HG03575 (cell line): ENCODE results near the gene RGL1.
"Not testable (repeated sequence)": the region's sequence is repeated elsewhere in the genome, so short reads cannot be mapped to it uniquely, and the experiment has no call there.

Source experiments
- ATAC-seq: cut with Tn5 transposase; IDR thresholded peaks from one replicate; pipeline ENCODE4 v1.9.1; 2021; ENCODE audit not compliant: unreplicated experiment, insufficient number of reproducible peaks, low FRiP score; ENCODE audit errors: extremely low read depth

RGL1 gene

DNA sequence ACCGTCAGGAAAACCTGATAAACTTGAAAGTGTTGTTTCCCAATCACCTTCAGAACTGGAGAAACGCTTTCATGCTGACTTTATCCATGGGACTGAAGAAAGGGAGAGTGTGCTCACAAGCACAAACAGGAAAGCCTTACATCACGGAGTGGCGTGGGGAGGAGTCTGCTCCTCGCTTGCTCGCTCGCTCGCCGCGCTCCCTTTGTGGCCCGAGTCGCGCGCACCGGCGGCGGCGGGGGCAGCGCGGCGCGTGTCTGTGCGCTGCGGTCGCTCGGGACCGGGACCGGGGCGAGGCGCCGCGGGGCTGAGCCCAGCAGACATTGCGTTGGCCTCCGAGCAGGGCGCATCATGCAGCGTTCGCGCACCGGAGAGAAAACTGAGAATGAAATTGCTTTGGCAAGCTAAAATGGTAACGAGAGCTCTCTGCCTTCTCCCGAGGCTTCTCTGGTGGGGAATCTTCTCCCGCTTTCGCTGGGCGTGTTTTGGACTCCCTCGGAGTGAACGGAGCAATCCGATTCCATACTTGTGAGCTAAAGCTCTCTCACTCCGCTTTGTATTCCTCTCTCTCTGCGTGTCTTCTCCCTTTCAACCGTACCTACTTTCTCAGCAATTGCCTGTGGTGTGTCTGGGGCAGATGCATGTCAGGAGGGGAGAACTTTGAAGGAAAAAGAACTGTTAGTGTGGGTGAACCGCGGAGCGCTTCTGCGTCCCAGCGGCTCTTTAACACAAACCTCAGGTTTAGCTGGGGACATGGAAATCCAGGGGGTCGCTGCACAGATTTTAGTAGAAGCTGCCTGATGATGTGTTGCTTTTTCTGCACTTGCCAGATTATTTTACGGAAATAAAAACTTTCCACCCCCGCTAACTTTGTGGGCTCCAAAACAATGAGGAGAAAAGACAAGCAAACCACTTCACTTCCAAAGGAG is at the start of gene RGL1:
Gene RGL1 (plus strand): TSS at position 205 of the 926 bp plus-strand sequence. CDS start 178 bp downstream, at position 383.
- ATAC-seq = no peak

DNA sequence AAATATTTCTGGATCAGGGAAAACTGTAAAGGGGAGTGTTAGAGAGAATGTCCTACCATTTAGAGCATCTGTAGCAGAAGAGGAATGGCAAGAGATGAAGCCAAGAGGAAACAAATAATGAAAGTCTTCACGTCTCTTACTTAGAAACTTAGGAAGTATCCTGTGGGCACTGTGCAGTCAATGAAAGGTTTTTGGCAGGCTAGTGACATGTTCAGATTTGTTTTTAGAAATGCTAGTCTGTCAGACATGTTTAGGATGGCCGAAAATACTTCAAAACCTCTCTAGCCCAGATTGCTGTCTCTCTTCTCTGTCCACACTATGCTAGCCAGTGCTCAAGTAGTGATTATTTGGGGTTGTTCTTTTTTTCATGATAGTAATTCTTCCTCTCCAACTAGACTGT is 48.6 kb upstream of the RGL1 start:
- no peak for ATAC-seq

DNA sequence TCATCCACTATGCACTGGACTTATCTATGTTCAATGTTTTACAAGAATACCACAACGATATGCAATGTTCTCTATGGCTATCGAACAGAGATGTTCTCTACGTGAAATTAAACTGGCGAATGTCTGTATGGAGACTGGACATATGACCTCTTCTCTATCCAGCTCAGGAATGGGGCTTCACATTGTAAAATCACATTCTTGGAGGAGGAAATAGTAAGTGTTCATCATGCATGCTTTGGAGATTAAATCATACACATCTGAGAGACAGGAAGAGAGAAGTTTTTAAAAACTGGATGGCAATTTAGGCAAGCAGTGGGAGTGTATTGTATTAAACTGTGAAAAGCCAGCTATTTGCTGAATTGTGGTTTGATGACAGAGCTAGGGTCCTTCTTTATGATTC is 47.9 kb upstream of the RGL1 start:
- ATAC-seq = no peak

DNA sequence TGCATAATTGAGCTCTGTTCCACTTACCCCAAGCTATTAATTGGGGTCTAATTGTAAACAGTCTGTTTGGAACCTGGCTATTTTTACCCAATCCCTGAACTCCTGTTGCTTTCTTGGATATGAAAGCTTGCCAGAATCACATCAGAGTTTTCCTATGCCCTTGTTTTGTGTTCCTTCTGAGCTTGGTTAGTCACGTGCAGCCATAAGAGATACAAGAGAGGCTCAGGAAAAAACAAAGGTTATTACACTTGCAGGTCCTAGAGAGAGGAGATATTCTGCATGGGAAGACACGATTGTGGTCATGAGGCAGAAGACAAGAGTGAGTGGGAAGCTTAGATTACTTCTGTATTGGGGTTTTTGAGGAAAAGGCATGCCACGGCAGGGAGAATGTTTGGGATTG is 46.0 kb upstream of the RGL1 start:
- no peak for ATAC-seq

DNA sequence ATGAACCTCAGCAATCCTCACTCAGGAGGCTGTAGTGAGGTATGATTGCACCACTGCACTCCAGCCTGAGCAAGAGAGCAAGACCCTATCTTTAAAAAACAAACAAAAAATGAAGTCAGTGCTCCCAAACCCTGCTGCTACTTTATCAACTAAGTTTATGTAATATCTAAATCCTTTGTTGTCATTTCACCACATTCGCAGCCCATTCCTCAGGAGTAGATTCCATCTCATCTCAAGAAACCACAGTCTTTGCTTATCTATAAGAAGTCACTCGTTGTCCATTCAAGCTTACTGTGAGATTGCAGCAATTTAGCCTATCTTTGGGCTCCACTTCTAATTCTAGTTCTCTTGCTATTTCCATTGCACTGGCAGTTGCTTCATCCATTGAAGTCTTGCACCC is 44.3 kb upstream of the RGL1 start:
- no peak for ATAC-seq

DNA sequence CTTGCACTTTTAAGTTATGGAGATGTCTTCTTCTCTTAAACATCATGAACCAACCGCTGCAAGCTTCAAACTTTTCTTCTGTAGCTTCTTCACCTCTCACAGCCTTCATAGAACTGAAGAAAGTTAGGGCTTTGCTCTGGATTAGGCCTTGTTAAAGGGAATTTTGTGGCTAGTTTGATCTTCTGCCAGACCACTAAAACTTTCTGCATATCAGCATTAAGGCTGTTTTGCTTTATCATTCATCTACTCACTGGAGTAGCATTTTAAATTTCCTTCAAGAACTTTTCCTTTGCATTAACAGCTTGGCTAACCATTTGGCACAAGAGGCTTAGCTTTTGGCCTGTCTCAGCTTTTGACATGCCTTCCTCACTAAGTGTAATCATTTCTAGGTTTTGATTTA is 43.0 kb upstream of the RGL1 start:
- ATAC-seq = no peak

DNA sequence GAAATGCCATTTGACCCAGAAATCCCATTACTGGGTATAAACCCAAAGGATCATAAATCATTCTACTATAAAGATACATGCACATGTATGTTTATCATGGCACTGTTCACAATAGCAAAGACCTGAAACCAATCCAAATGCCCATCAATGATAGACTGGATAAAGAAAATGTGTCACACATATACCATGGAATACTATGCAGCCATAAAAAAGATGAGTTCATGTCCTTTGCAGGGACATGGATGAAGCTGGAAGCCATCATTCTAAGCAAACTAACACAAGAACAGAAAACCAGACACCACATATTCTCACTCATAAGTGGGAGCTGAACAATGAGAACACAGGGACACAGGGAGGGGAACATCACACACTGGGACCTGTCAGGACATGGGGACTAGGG is 42.1 kb upstream of the RGL1 start:
- ATAC-seq = not testable (repeated sequence)

DNA sequence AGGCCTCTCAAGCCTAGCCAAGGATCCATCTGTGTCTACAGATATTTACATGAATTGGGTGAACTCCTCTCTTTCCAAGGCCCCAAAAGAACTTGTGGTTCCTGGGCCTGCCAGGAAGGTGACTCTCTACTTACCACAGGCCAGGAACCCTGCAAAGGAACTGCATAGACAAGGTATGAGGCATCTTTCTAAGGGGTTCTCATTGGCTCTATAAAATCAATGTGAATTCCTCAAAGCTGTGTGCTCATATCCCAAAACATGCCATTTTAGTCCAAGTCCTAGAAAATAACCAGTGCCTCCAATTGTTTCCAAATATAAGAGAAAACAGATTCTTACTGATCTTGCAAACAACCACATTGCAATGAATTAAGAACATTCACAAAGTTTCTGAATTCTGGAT is 39.9 kb upstream of the RGL1 start:
- no peak for ATAC-seq

DNA sequence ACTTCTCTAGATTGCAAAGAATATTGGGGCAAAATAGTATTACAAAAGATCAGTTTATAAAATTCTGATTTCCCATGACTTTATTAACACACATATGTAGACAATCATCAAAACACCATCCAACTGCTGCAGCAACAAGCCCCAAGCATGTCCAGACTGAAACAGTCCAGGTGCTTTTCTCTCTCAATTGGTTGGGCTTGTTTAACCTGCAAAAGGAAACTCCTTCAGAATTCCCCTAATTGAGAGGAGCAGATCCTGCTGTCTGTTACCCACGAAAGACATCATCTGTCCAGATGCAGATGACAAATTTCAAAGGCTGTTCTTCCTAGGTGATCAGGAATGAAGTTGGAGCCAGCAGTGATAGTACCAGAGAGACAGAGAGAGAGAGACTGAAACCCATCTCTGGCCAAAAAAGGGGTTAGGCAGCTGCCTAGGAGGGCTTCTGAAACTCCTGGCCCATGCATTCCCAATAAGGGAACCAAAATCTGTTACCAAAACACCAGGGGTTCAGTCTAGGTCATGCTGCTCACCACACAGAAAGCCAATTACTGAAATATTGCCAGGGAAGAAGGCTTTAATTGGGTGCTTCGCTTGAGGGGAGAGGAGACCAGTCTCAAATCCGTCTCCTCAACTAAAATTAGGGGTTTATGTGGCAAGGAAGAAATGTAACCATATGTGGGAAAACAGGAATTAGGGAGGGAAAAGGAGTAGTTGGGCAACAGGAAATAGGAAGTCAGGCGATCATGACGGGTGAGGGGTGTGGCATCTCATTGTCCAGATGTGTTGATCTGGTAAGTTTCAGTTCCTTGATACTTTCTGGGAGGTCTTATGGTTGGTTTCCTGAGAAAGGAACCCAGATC is 34.7 kb upstream of the RGL1 start:
- no peak for ATAC-seq

DNA sequence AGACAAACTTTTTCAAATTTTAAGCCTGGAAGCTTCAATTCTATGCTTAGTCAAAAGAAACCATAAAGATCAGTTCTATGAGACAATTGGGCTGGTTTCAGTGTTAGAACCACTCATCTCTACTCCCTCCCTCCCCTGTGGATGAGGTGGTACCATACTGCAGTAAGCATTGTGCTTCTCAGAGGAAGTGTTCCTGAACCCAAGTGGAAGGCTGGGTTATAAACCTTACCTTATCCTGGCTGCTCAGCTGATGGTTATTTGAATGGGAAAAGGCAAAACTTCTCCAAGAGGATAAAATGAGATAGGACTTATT is 34.1 kb upstream of the RGL1 start:
- no peak for ATAC-seq

DNA sequence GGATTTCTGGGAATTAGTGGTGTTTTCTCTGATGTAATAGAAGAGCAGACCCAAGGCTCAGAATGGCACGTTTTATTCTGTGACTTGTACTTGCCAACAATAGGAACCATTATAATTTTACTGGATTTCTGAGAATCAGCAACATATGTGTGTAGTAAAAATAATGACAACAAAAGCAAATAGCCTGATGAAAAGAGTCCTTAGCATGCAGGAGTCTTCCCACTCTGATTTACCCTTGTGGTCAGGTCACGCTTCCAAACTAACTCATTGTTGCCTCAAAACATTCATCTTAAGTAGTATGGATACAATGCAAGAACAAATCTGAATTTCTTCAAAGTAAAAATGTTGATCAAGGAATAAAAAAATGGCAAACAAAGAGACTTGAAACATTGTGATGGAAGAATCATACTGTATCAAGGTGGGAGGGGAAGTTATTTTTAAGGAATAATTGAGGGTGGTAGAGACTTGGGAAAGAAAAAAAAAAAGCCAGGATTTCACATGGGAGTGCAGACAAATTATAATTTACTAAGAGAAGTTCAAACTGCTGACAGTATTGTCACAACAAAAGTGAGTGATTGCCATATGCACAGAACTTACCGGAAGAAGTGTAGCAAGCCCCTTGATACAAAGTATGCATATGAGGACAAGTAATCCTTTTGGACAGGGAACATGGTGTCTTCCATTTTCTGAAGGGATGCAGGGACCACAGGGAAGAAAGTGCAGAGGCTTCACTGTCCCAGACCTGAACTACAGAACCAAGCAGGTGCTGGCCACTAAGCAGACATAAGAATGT is 31.2 kb upstream of the RGL1 start:
- ATAC-seq = no peak

DNA sequence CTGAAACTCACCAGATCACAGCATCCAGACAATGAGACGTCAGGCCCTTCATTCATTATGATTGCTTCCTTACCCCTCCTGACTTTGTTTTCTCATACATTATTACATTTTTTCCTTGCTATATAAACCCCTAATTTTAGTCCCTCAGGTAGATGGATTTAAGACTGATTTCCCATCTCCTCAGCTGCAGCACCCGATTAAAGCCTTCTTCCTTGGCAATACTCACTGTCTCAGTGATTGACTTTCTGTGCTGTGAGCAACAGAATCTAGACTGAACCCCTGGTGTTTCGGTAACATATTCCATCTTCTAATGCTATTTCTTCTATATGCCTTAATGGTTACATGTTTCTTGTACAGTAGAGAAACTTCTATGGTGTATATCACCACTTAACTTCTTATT is 30.0 kb upstream of the RGL1 start:
- no peak for ATAC-seq

DNA sequence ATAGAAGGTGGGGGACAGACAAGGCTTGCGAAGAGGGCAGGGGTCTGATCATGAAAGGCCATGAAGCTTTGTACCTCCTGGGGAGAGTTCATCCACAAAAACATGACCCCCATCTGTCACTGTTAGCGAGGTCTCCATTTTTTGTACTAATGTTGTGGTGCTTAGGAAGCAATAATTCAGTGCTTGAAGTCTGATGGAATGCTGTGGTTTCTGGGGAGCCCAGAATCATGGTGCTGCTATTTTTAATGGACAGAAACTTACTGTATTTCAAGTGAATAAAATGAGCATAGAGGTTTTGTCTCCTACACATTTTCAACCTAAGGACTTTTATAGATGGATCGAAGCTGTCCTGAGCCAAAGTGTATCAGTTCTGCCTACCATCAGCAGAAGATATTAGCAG is 28.2 kb upstream of the RGL1 start:
- no peak for ATAC-seq

DNA sequence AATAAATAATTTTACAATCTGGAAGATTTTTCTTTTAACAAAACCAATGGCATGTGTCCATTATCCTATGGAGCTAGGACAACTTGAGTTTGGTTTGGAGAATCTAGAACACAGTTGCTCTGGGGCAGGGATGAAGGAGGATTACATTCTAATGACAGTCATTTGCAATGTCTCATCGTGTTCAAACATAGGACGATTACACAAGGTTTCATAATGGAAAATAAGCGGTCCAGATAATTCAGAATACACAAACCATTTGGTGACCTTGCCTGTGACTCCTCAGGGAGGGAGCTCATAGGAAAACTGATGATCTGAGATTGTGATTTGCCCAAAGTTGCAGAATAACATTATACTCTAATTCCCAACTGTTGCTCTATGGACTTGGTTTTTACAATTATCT is 27.6 kb upstream of the RGL1 start:
- ATAC-seq = no peak

DNA sequence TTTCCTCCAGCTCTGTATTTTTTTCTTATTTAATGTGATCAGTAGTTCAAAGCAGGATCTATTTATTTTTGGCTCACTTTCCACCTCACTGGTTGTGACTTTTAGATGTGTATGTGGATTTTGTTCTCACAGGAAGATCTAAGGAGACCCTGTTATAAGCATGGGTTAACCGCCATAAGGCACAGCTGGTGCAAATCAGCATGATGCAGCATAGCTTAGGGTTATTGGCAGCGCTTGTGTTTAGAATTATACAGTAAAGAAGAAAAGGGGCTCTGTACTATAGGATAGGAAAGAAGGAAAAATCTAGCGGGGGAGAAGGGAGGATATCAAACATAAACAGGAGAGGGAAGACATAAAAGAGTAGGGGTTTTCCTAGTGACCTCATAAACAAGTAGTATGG is 26.9 kb upstream of the RGL1 start:
- no peak for ATAC-seq

DNA sequence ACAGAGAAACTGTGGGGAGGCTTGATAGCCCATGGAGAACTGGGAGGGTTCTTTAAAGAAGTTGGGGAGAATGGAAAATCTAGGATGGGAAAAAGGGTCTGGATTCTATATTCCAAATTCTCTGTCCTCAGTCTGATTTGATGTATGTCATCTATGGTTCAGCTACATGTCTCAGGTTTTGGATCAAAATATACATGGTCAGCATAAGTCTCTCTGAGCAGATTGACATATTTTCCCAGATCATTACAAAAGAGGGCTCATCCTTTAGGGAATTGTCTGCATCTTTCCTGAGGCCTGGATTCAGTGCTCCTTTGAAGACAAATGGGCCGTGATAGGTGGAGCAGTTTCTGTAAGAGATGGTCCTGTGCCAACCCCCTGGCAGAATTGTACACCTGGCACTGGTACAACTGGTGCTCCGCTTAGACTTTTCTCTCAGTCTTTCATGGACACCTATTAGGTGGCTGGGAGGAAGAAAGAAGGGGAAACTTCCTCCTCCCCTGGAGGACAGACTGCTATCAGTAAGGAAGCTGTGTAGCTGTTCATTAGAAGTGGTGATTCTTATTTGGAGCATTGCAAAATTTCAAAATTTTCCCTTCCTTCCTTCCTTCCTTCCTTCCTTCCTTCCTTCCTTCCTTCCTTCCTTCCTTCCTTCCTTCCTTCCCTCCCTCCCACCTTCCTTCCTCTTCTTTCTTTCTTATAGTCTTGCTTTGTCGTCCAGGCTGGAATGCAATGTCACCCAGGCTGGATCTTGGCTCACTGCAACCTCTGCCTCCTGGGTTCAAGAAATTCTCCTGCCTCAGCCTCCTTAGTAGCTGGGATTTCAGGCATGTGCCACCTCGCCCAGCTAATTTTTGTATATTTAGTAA is 26.1 kb upstream of the RGL1 start:
- no peak for ATAC-seq

DNA sequence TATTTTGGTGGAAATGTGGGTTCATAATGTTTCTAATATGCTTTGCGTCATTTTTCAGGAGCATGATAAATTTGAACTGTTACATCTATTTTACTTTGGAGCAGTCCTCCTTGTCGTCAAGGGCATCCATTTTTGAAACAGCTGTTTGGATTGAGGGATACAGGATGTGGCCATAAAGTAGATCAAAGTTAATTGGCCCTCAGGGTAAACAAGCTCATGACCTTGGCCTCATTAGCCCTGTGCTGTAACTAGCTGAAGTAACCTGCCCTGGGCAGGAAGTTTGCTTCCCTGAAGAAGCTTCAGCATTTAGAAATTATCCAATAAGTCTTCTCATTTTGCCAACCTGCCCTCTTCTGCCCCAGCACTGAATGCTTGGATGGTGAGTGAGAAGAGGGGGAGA is 24.8 kb upstream of the RGL1 start:
- ATAC-seq = no peak

DNA sequence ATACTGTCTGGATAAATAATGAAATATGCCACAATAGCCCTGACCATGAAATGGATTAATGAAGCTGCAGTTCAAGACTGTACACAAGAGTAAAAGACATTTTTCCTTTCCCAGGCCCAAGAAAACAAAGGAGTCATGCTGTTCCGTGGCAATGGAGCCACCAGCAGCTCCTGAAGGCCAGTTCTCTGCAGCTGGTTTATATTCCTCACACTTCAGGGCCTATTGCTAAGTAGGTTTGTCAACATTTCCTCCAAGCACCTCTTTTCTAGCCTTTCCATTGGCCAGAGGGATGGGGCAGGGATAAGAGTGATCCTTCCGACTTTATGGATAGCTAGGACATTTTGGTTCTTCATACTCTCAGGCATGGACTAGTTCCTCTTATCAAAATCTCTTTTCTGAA is 24.2 kb upstream of the RGL1 start:
- no peak for ATAC-seq

DNA sequence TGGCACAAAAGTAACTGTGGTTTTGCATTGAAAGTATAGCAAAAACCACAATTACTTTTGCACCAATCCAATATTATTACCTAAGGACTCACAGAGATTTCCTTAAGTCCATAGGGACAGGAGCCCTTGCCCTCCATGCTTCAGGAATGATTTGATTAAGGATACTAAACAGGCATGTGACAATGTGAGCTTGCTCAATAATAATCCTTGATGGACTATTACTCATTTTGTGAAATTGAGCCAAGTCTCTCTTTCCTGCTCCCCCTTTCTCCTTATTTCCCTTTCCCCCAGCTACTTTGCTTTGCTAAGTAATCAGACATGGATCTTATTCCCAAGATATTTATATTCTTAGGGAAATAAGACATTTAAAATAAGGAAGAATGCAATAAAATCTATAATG is 21.6 kb upstream of the RGL1 start:
- no peak for ATAC-seq
